Activated B cell treated with CpG ODN at 0.5 μM for 24 hours (primary cell): ENCODE results near the gene IGLON5. TPM values are rescaled to one million over a fixed set of nuclear protein-coding genes. Genes with fewer than 3 reads are reported as not detected.

Experiments used
- ATAC-seq: fragments of 200-7000 bp; cut with Tn5 transposase; one replicate; pipeline ENCODE4 v1.10.0; 2021; ENCODE audit warnings: low read depth, mild to moderate bottlenecking, moderate library complexity
- CTCF ChIA-PET: fragments of 350-600 bp; sonication (Branson Sonifier 250); formaldehyde crosslinking; loops from one replicate; lab custom pipeline; 2021; ENCODE audit warnings: antibody characterized with exemption; lab: Charles Lee
- POLR2A ChIA-PET: fragments of 350-600 bp; sonication (Branson Sonifier 250); formaldehyde crosslinking; loops from one replicate; lab custom pipeline; 2021; ENCODE audit warnings: antibody characterized with exemption; lab: Charles Lee
- DNase-seq: peaks from one replicate; pipeline ENCODE4 v3.0.0; 2022
- H3K27ac Mint-ChIP-seq: one replicate; pipeline ENCODE4 v1.8.0; 2020; ENCODE audit warnings: mixed read lengths
- H3K27me3 Mint-ChIP-seq: one replicate; pipeline ENCODE4 v1.8.0; 2021; ENCODE audit warnings: mixed read lengths
- H3K36me3 Mint-ChIP-seq: one replicate; pipeline ENCODE4 v1.8.0; 2021; ENCODE audit warnings: low read depth, mixed read lengths
- H3K4me1 Mint-ChIP-seq: one replicate; pipeline ENCODE4 v1.8.0; 2021; ENCODE audit warnings: mixed read lengths
- H3K4me3 Mint-ChIP-seq: one replicate; pipeline ENCODE4 v1.8.0; 2020; ENCODE audit warnings: mild to moderate bottlenecking, mixed read lengths
- H3K9me3 Mint-ChIP-seq: one replicate; pipeline ENCODE4 v1.8.0; 2020; ENCODE audit warnings: mixed read lengths
- intact Hi-C: fragments of 100-400 bp; cut with micrococcal nuclease; formaldehyde crosslinking; loops from one replicate; pipeline ENCODE4 v1.15.1; 2024
- total RNA-seq: library from RNA; stranded (reverse); gene quantifications from 2 replicates; pipeline ENCODE4 v1.2.3, GENCODE V29; 2022
- TF ChIP-seq, protein P1 (sequence below): fragments of 200-600 bp; IDR thresholded peaks from one replicate; pipeline ENCODE4 v1.8.0; 2022; ENCODE audit warnings: antibody characterized with exemption, mild to moderate bottlenecking

Gene IGLON5
- total RNA-seq, 1 donor from 2014 or later, result not detected

DNA sequence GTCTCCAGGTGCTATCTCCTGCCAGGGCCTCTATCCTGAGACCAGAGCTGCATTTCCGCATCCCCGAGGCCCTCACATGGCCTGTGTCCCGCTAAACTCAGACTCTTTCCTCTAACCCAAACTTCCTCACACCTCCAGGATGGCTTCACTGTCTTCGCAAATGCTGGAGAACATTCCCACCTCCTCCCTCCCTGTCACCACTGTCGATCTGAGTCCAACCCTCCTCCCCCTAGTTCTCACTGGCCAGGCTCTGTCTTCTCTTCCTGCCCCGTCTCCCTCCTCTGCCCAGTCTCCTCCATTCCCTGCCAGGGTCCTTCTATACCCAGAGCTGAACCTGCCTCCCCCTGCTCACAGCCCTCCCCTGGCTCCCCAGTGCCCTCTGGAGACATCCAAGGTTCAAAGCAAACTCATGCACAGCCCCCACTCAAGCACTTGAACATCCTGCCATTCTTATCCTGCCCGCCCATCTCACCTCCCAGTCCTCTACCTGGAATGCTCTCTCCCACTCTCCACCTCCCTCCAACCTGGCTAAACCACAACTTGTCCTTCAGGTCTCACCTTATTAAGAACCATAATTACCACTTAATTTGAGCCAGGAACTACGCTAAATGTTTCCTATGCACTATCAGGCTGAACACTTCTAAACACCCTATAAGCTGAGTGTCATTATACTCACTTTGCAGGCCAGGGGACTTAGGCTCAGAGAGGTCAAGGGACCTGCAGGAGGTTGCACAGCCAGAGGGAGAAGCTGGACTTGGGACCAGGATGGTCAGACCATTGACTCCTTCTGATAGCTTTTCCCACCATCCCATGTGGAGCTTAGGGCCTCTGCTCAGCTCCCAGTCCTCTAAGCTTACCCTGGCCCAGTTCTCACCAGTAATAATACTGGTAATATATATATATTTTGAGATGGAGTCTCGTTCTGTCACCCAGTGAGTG, 31.5 kb downstream of the IGLON5 start:
- Mint-ChIP-seq H3K9me3 (no peaks in the 10 kb centered on the region), H3K27ac (peak overlapping the region; percentile 65), H3K27me3 (no peaks in the 10 kb centered on the region), H3K36me3 (peaks cover 13% of the 10 kb centered on the region), H3K4me3 (peak overlapping the region; percentile 6), H3K4me1 (peaks cover 54% of the 10 kb centered on the region)
- DNase-seq (no peak), ATAC-seq (no peak)
- ChIA-PET CTCF (interaction anchor here (1.0 to 2.0 kb wide), 2 partner anchors 23 to 65 kb away, joined by 5 to 7 read pairs; partner anchors contain the start of gene ETFB), POLR2A (interaction anchor here (1.1 to 4.9 kb wide), 3 partner anchors 25 to 75 kb away, joined by 3 to 49 read pairs (median 3); partner anchors contain the start of gene SIGLEC10)
- intact Hi-C loops, result no loop called here
- TF ChIP-seq, protein P1, sequence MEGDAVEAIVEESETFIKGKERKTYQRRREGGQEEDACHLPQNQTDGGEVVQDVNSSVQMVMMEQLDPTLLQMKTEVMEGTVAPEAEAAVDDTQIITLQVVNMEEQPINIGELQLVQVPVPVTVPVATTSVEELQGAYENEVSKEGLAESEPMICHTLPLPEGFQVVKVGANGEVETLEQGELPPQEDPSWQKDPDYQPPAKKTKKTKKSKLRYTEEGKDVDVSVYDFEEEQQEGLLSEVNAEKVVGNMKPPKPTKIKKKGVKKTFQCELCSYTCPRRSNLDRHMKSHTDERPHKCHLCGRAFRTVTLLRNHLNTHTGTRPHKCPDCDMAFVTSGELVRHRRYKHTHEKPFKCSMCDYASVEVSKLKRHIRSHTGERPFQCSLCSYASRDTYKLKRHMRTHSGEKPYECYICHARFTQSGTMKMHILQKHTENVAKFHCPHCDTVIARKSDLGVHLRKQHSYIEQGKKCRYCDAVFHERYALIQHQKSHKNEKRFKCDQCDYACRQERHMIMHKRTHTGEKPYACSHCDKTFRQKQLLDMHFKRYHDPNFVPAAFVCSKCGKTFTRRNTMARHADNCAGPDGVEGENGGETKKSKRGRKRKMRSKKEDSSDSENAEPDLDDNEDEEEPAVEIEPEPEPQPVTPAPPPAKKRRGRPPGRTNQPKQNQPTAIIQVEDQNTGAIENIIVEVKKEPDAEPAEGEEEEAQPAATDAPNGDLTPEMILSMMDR, result no peak

DNA sequence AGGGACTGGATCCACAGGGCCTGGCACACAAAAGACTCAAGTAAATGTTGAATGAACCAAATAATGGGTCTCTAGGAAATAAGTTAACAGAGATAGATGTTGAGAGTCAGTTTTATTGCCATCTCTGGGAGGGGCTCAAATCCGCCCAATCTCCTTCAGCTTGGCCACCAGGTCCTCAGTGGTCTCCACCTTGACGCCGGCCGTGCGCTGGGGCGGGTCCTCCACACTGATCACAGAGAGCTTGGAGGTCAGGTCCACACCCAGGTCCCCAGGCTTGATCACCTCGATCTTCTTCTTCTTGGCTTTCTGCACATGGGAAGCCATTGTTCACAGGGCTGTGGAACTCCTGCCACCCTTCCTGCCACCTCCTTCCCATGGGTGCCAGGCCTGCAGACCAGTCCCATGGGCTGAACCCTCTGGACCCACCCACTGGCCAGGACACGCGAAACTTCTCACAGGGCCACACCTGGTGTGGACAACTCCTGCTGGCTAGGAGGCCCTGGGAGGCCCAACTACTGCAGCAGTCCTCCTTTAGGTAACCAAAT, 33.7 kb downstream of the IGLON5 start:
- Mint-ChIP-seq H3K36me3 (peaks cover 23% of the 10 kb centered on the region), H3K4me3 (peak overlapping the region; percentile 58), H3K9me3 (no peaks in the 10 kb centered on the region), H3K27me3 (no peaks in the 10 kb centered on the region), H3K27ac (peak overlapping the region; percentile 92), H3K4me1 (peaks cover 42% of the 10 kb centered on the region)
- DNase-seq (no peak), ATAC-seq (no peak)
- TF ChIP-seq, protein P1, result no peak
- ChIA-PET POLR2A (interaction anchor here (1.0 to 1.9 kb wide), 5 partner anchors 12 to 72 kb away, joined by 3 to 10 read pairs (median 4); partner anchors contain the start of genes ETFB and SIGLEC10), CTCF (interaction anchor here (1.2 to 2.0 kb wide), 2 partner anchors 21 to 51 kb away, joined by 3 to 7 read pairs; partner anchors contain the start of gene ETFB)
- intact Hi-C loops, result no loop called here

DNA sequence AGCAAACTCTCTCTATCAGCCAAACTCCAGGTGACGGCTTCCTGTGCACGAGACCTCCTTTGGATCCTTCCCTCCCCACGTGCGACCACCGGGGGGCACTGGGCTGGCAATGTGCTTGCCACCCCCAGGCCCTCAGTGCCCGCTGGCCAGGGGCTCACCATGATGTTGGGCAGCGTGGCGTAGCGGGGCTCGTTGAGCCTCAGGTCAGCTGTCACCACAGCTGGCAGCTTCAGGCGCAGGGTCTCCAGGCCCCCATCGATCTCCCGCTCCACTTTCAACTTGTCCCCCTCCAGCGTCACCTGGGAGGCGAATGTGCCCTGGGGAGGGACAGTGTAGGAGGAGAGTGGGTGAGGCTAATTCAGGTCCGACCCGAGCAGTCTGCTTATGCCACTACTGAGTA, 35.3 kb downstream of the IGLON5 start:
- ChIA-PET CTCF (no interaction called here), POLR2A (no interaction called here)
- H3K27me3 Mint-ChIP-seq, result no peaks in the 10 kb centered on the region
- ATAC-seq (no peak), DNase-seq (no peak)
- no peaks in the 10 kb centered on the region for H3K9me3 Mint-ChIP-seq
- intact Hi-C loops, result no loop called here
- H3K27ac Mint-ChIP-seq, result no peak overlapping the region
- TF ChIP-seq, protein P1, result no peak
- peaks cover 37% of the 10 kb centered on the region for H3K36me3 Mint-ChIP-seq
- H3K4me1 Mint-ChIP-seq, result peaks cover 34% of the 10 kb centered on the region
- H3K4me3 Mint-ChIP-seq, result no peak overlapping the region

DNA sequence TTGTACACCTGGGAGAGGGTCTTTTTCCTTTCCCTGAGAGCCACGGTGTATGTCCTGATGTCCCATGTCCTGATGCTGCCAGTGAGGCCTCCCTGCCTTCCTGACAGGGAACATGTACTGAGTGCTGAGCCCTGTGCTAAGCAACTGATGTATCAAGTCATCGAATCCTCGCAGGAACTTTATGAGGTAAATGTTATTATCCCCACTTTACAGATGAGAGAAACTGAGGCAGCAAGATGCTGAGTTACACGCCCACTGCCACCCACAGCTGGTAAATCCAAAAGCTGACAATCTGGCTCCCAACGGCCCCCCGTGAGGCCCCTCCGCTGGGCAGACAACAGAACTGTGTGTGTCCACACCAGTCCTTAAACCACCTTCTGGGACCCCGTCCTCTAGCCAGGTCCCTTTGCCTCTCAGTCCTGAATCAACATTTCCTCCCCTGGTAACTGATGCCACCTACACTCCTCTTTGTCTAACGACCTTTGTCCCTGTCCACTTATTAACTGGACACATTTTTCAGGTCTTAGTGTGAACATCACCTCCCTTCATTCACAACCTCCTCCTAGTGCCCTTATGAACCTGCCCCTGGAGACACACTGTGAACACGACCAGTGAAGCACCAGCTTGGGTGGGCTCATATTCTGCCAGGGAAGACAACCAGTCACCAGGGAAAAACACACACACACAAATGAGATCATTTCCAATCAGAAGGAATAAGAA, 35.9 kb downstream of the IGLON5 start:
- TF ChIP-seq, protein P1, result no peak
- H3K4me3 Mint-ChIP-seq, result no peak overlapping the region
- H3K9me3 Mint-ChIP-seq, result no peaks in the 10 kb centered on the region
- no peaks in the 10 kb centered on the region for H3K27me3 Mint-ChIP-seq
- H3K27ac Mint-ChIP-seq, result no peak overlapping the region
- ATAC-seq (no peak), DNase-seq (no peak)
- peaks cover 32% of the 10 kb centered on the region for H3K4me1 Mint-ChIP-seq
- ChIA-PET CTCF (no interaction called here), POLR2A (interaction anchor here (0.6 kb wide), 1 partner anchor 62 kb away, joined by 4 read pairs; no protein-coding TSS in a partner anchor)
- H3K36me3 Mint-ChIP-seq, result peaks cover 43% of the 10 kb centered on the region
- intact Hi-C loops, result no loop called here
